SU-DHL-6 (cell line): ENCODE results near the gene NKD1.

Source experiments
- EZH2phosphoT487 ChIP-seq: fragments of 200-600 bp; sonication (generic), shearing (Covaris generic); conservative IDR thresholded peaks from 2 replicates; pipeline ENCODE4 v1.6.1; 2018; ENCODE audit warnings: mild to moderate bottlenecking, antibody characterized with exemption, low read length, moderate library complexity, mixed read lengths
- TF ChIP-seq, protein P1 (sequence below): fragments of 200-600 bp; sonication (generic); IDR thresholded peaks from one replicate; pipeline ENCODE4 v1.5.1; 2017; ENCODE audit warnings: antibody characterized with exemption, mild to moderate bottlenecking, low read length, moderate library complexity; ENCODE audit not compliant: insufficient read depth, poor library complexity, severe bottlenecking

DNA sequence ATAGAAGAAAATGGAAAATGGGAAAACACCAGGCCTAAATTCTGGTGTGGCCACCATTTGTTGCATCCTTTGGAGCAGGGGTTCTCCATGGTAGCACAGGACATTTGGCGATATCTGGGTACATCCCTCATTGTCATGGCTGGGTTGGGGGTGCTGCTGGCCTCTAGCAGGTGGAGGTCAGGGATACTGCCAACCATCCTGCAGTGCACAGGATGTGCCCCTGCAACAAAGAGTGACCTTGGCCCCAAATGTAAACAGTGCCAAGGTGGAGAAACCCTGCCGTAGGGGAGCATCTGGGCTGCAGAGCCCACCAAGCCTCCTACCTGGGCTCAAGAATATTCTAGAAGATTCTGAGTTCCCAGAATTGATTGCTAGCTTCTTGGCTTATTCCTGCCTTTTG lies 27.5 kb downstream of the NKD1 start:
- TF ChIP-seq, protein P1, sequence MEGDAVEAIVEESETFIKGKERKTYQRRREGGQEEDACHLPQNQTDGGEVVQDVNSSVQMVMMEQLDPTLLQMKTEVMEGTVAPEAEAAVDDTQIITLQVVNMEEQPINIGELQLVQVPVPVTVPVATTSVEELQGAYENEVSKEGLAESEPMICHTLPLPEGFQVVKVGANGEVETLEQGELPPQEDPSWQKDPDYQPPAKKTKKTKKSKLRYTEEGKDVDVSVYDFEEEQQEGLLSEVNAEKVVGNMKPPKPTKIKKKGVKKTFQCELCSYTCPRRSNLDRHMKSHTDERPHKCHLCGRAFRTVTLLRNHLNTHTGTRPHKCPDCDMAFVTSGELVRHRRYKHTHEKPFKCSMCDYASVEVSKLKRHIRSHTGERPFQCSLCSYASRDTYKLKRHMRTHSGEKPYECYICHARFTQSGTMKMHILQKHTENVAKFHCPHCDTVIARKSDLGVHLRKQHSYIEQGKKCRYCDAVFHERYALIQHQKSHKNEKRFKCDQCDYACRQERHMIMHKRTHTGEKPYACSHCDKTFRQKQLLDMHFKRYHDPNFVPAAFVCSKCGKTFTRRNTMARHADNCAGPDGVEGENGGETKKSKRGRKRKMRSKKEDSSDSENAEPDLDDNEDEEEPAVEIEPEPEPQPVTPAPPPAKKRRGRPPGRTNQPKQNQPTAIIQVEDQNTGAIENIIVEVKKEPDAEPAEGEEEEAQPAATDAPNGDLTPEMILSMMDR = no peak
- no peak for TF ChIP-seq EZH2phosphoT487
